GM12891 (cell line): ENCODE measurements around the gene CLASP2.

Experiments
- POLR2A ChIP-seq: IDR thresholded peaks from 2 replicates; pipeline ENCODE4 v1.6.1; 2011; ENCODE audit warnings: low read depth, low read length, control low read depth
- POLR2AphosphoS5 ChIP-seq: IDR thresholded peaks from 2 replicates; pipeline ENCODE4 v1.6.1; 2011; ENCODE audit warnings: low read depth, low read length, control low read depth
- SPI1 ChIP-seq: IDR thresholded peaks from 2 replicates; pipeline ENCODE4 v1.6.1; 2011; ENCODE audit warnings: low read depth, low read length, control low read depth
- TAF1 ChIP-seq: IDR thresholded peaks from 2 replicates; pipeline ENCODE4 v1.6.1; 2011; ENCODE audit warnings: low read depth, low read length, control low read depth

- TF ChIP-seq POLR2A: no peak
- no peak for TF ChIP-seq TAF1
- TF ChIP-seq POLR2AphosphoS5: no peak
- TF ChIP-seq SPI1: no peak
Measured at GRCh38 chr3:33541918-33542317, 176.1 kb downstream of the CLASP2 start.
